GM12878 (cell line): ENCODE results near the gene NHSL2. TPM values are rescaled to one million over a fixed set of nuclear protein-coding genes. Genes with fewer than 3 reads are reported as not detected.

Experiments
- EED ChIP-seq: sonication (generic); IDR thresholded peaks from 2 replicates; pipeline ENCODE4 v1.6.1; 2016; ENCODE audit warnings: antibody characterized with exemption, low read depth
- EP300 ChIP-seq, 2 experiments: fragments of 150-350 bp in 1 of 2; IDR thresholded peaks; 2 replicates each; pipeline ENCODE4 v1.6.1; 2011 to 2012; ENCODE audit warnings: low read depth in 2 of 2, low read length in 2 of 2, borderline replicate concordance in 1 of 2, improper control_type of control experiment in 1 of 2, inconsistent platforms in 1 of 2; ENCODE audit not compliant: control insufficient read depth in 1 of 2
- MTA2 ChIP-seq: fragments of 450-650 bp; IDR thresholded peaks from 2 replicates; pipeline ENCODE4 v1.6.1; 2016; ENCODE audit warnings: low read depth, mild to moderate bottlenecking, moderate library complexity
- NR2C1 ChIP-seq: fragments of 450-650 bp; IDR thresholded peaks from 2 replicates; pipeline ENCODE4 v1.6.1; 2017; ENCODE audit warnings: antibody characterized with exemption, mild to moderate bottlenecking, moderate library complexity
- PAX5 ChIP-seq: IDR thresholded peaks from 2 replicates; pipeline ENCODE4 v1.6.1; 2011; ENCODE audit warnings: low read depth, low read length, borderline replicate concordance
- RUNX3 ChIP-seq: IDR thresholded peaks from 2 replicates; pipeline ENCODE4 v1.6.1; 2012; ENCODE audit warnings: low read length, inconsistent platforms
- STAT3 ChIP-seq: IDR thresholded peaks from 2 replicates; pipeline ENCODE4 v1.6.1; 2011; ENCODE audit warnings: low read depth, low read length, improper control_type of control experiment
- TBL1XR1 ChIP-seq: IDR thresholded peaks from 2 replicates; pipeline ENCODE4 v1.6.1; 2012; ENCODE audit warnings: low read depth, low read length, improper control_type of control experiment
- polyA plus RNA-seq, 11 experiments: library from polyadenylated mRNA; depleted of rRNA in 4 of 11; unstranded in 6 of 11; stranded (reverse) in 5 of 11; fragments of >200 nt; fragmentation: Nextera tagmentation in 4 of 11; fragmentation: Illumina TruSeq in 1 of 11; extraction: Ambion mirVana in 4 of 11; extraction: Trizol in 1 of 11; gene quantifications; 1 replicate in 1 of 11; 2 replicates in 10 of 11; pipeline versions ENCODE4 v1.2.1 to v1.2.3, GENCODE V29; 2011 to 2016; ENCODE audit warnings: inconsistent platforms in 2 of 11, missing spikeins in 2 of 11, low read depth in 1 of 11
- total RNA-seq, 4 experiments: library from RNA; depleted of rRNA in 3 of 4; stranded (reverse); fragments of >200 nt in 3 of 4; fragmentation: Illumina TruSeq in 1 of 4; extraction: Trizol in 1 of 4; gene quantifications; 2 replicates each; pipeline versions ENCODE4 v1.2.1 to v1.2.3, GENCODE V29; 2013 to 2021
- TF ChIP-seq, protein P1 (sequence below): fragments of 450-650 bp; IDR thresholded peaks from 2 replicates; pipeline ENCODE4 v1.6.1; 2018; ENCODE audit warnings: mild to moderate bottlenecking, low read depth, moderate library complexity; ENCODE audit not compliant: partially characterized antibody
- TF ChIP-seq, protein P2 (sequence below): fragments of 450-650 bp; IDR thresholded peaks from 2 replicates; pipeline ENCODE4 v1.6.1; 2016; ENCODE audit warnings: mild to moderate bottlenecking

The NHSL2 gene
- total and polyA plus RNA-seq, 10 of the 15 experiments (the other 5 are each of a cell fraction or from before 2014, with no cell fraction given) = 0.05 to 0.53 (median 0.07) TPM; not detected in 2

GRCh38 chrX:72100824-72101351 is 190.2 kb downstream of the NHSL2 start (continued):
- TF ChIP-seq MTA2 (peak; percentile 66; the same call in 1 of the 2 replicates), TBL1XR1 (0 out of 2 replicates have a peak, but pooled peaks have one; percentile 60), RUNX3 (peak; percentile 96), EP300 (IDR thresholded peaks at IDR 0.05; ENCODE audit: borderline replicate concordance in 1 of 2, control insufficient read depth in 1 of 2, low read depth in 2 of 2, low read length in 2 of 2) (peak; percentile 49 to 55; a peak in 2 of 4 replicates), PAX5 (0 out of 2 replicates have a peak, but pooled peaks have one; percentile 32), EED (peak; percentile 58; the same call in 1 of the 2 replicates), NR2C1 (no peak), STAT3 (no peak)
- TF ChIP-seq, protein P1, sequence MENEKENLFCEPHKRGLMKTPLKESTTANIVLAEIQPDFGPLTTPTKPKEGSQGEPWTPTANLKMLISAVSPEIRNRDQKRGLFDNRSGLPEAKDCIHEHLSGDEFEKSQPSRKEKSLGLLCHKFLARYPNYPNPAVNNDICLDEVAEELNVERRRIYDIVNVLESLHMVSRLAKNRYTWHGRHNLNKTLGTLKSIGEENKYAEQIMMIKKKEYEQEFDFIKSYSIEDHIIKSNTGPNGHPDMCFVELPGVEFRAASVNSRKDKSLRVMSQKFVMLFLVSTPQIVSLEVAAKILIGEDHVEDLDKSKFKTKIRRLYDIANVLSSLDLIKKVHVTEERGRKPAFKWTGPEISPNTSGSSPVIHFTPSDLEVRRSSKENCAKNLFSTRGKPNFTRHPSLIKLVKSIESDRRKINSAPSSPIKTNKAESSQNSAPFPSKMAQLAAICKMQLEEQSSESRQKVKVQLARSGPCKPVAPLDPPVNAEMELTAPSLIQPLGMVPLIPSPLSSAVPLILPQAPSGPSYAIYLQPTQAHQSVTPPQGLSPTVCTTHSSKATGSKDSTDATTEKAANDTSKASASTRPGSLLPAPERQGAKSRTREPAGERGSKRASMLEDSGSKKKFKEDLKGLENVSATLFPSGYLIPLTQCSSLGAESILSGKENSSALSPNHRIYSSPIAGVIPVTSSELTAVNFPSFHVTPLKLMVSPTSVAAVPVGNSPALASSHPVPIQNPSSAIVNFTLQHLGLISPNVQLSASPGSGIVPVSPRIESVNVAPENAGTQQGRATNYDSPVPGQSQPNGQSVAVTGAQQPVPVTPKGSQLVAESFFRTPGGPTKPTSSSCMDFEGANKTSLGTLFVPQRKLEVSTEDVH = no peak
- TF ChIP-seq, protein P2, sequence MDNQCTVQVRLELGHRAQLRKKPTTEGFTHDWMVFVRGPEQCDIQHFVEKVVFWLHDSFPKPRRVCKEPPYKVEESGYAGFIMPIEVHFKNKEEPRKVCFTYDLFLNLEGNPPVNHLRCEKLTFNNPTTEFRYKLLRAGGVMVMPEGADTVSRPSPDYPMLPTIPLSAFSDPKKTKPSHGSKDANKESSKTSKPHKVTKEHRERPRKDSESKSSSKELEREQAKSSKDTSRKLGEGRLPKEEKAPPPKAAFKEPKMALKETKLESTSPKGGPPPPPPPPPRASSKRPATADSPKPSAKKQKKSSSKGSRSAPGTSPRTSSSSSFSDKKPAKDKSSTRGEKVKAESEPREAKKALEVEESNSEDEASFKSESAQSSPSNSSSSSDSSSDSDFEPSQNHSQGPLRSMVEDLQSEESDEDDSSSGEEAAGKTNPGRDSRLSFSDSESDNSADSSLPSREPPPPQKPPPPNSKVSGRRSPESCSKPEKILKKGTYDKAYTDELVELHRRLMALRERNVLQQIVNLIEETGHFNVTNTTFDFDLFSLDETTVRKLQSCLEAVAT = peak; percentile 92
